ENCODE results near the gene C6. TPM values are rescaled to one million over a fixed set of nuclear protein-coding genes. Genes with fewer than 3 reads are reported as not detected.

Gene C6
- total and polyA plus RNA-seq, 12 donors, result 0.83 to 6.1 (median 1.8) TPM

- no peaks in the 10 kb centered on the region for H3K4me1 ChIP-seq (replicated peaks in 1 of 2)
- DNase-seq, result no peak
- WGBS, 4 donors, result 26 to 47% (median 36%) methylated on average over 1 of the region's 1 CpG
- no peaks in the 10 kb centered on the region for H3K9me3 ChIP-seq (replicated peaks in 1 of 3)
- H3K27ac ChIP-seq, result no peak overlapping the region
- no peaks in the 10 kb centered on the region for H3K36me3 ChIP-seq (replicated peaks in 1 of 2)
- H3K27me3 ChIP-seq, result no peaks in the 10 kb centered on the region
- intact Hi-C loops (cut with DNase I), result no loop called here
- TF ChIP-seq, protein P1, sequence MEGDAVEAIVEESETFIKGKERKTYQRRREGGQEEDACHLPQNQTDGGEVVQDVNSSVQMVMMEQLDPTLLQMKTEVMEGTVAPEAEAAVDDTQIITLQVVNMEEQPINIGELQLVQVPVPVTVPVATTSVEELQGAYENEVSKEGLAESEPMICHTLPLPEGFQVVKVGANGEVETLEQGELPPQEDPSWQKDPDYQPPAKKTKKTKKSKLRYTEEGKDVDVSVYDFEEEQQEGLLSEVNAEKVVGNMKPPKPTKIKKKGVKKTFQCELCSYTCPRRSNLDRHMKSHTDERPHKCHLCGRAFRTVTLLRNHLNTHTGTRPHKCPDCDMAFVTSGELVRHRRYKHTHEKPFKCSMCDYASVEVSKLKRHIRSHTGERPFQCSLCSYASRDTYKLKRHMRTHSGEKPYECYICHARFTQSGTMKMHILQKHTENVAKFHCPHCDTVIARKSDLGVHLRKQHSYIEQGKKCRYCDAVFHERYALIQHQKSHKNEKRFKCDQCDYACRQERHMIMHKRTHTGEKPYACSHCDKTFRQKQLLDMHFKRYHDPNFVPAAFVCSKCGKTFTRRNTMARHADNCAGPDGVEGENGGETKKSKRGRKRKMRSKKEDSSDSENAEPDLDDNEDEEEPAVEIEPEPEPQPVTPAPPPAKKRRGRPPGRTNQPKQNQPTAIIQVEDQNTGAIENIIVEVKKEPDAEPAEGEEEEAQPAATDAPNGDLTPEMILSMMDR (IDR thresholded peaks at IDR 0.05), result no peak
- no peak for TF ChIP-seq POLR2A (IDR thresholded peaks at IDR 0.05)
- no peak overlapping the region for H3K4me3 ChIP-seq
These were observed 85.2 kb downstream of the C6 start for GRCh38 chr5:41127967-41128690.

DNA sequence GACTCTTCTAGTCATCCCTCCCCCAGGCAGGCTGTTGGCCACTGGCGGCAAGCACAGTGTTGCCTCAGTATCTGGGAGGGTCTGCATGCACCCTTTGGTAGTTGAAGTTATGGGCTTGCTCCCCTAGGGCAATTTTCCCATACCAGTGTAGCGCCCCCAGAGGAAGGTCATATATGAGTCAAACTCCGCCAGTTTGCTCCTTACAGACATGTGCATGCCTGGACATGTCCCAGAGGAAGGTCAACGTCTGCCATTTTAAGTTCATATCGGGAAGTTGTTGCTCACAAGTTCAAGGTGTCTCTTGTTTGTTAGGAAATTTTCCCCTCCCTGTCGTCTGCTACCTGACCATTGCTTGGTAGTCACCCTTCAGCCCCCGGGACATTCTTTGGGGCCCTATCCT, 90.9 kb downstream of the C6 start:
- no peak for DNase-seq
- no peak for TF ChIP-seq POLR2A (IDR thresholded peaks at IDR 0.05)
- TF ChIP-seq, protein P1 (IDR thresholded peaks at IDR 0.05), result no peak
- no peak overlapping the region for H3K27ac ChIP-seq
- H3K4me1 ChIP-seq (replicated peaks in 1 of 2), result no peaks in the 10 kb centered on the region
- H3K36me3 ChIP-seq (replicated peaks in 1 of 2), result no peaks in the 10 kb centered on the region
- no peaks in the 10 kb centered on the region for H3K27me3 ChIP-seq
- no peaks in the 10 kb centered on the region for H3K9me3 ChIP-seq (replicated peaks in 1 of 3)
- H3K4me3 ChIP-seq, result no peak overlapping the region
- WGBS, 4 donors, result 83 to 89% (median 86%) methylated on average over 7 of the region's 7 CpGs
- intact Hi-C loops (cut with DNase I), result no loop called here

DNA sequence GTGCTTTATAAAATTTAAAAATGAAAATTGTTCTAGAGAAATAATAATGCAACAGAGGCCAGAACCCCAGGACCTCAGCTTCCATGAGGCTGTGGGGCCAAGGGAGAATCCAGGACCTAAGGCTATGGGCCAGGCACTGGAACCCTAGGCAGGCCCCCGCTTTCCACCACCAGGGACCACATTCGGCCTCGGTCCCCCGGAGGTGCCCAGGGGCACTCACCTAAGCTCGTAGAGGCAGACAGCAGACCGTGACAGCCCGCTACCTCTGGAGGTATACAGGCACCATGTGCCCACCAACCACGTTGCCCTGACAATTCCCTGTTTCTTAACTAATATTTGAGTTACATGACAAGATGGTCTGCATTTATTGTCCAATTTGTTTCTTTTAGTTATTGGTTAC, 92.7 kb downstream of the C6 start:
- WGBS, 4 donors, result 90 to 97% (median 94%) methylated on average over 8 of the region's 8 CpGs
- no peak overlapping the region for H3K27ac ChIP-seq
- H3K4me1 ChIP-seq (replicated peaks in 1 of 2), result no peaks in the 10 kb centered on the region
- intact Hi-C loops (cut with DNase I), result no loop called here
- no peaks in the 10 kb centered on the region for H3K27me3 ChIP-seq
- H3K4me3 ChIP-seq, result no peak overlapping the region
- no peaks in the 10 kb centered on the region for H3K9me3 ChIP-seq (replicated peaks in 1 of 3)
- no peaks in the 10 kb centered on the region for H3K36me3 ChIP-seq (replicated peaks in 1 of 2)
- TF ChIP-seq, protein P1 (IDR thresholded peaks at IDR 0.05), result no peak
- no peak for TF ChIP-seq POLR2A (IDR thresholded peaks at IDR 0.05)
- DNase-seq, result no peak

GRCh38 chr5:41118177-41118576, 95.2 kb downstream of the C6 start:
- DNase-seq, result no peak
- WGBS, 4 donors, result 80 to 92% (median 89%) methylated on average over 3 of the region's 3 CpGs
- Histone ChIP-seq H3K27me3 (no peaks in the 10 kb centered on the region), H3K27ac (no peak overlapping the region), H3K4me1 (replicated peaks in 1 of 2) (no peaks in the 10 kb centered on the region), H3K9me3 (replicated peaks in 1 of 3) (no peaks in the 10 kb centered on the region), H3K36me3 (replicated peaks in 1 of 2) (no peaks in the 10 kb centered on the region), H3K4me3 (no peak overlapping the region)
- intact Hi-C loops (cut with DNase I), result no loop called here
- TF ChIP-seq, protein P1 (IDR thresholded peaks at IDR 0.05), result peak in 3 of 6 experiments; percentile 3 to 19 (median 8)
- TF ChIP-seq POLR2A (IDR thresholded peaks at IDR 0.05), result no peak

All from adrenal gland (tissue), 12 donors.